ENCODE data around the gene ZBTB44.

GRCh38 chr11:130301002-130301401 is 13.7 kb downstream of the ZBTB44 start:
- no peak for TF ChIP-seq POLR2AphosphoS5 (IDR thresholded peaks at IDR 0.05; ENCODE audit: low read depth, low read length)
- TF ChIP-seq REST (IDR thresholded peaks at IDR 0.05; ENCODE audit: insufficient read depth in 1 of 2, low read depth in 2 of 2, low read length in 2 of 2) = no peak

Data from PFSK-1 (cell line).